A549 (cell line): ENCODE measurements around the gene IFITM1.

Experiments used
- CEBPB ChIP-seq, 2 experiments: fragments of >200 bp in 1 of 2; sonication (Bioruptor Twin) in 1 of 2; formaldehyde crosslinking in 1 of 2; IDR thresholded peaks; 2 replicates each; pipeline ENCODE4 v1.6.1; 2012 to 2016
- CTCF ChIP-seq: fragments of >200 bp; sonication (Bioruptor Twin); formaldehyde crosslinking; IDR thresholded peaks from 3 replicates; pipeline ENCODE4 v1.5.1; 2016

- TF ChIP-seq CEBPB (IDR thresholded peaks at IDR 0.05) (no peak), CTCF (no peak)
These were observed 10.5 kb upstream of the IFITM1 start for GRCh38 chr11:303363-303762.
